ENCODE measurements around the gene LIN52.
"Not testable (repeated sequence)": the region's sequence is repeated elsewhere in the genome, so short reads cannot be mapped to it uniquely, and the experiment has no call there.

The LIN52 gene

DNA sequence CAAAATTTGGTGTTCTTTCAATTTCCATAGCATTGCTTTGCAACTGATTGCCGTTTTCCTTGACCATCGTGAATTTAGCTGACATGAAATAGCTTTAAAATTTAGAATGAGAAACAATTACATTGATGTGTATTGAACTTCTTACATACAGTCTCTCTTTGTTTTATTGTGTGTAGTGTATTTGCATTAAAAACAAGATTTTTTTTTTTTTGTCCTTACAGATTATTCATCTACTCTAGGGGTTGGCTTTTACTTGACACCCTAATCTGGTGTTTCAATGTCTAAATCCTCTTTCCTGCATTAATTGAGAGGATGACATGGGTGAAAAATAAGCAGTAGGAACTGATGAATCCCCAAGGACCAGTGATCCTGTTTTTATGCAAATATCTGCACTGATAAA lies 20.6 kb downstream of the LIN52 start:
- in situ Hi-C loops (cut with HindIII; ENCODE audit: low sequenced_read_pairs): loop anchor here (5.0 kb wide), 1 partner anchor 48 kb away; no protein-coding TSS in a partner anchor

DNA sequence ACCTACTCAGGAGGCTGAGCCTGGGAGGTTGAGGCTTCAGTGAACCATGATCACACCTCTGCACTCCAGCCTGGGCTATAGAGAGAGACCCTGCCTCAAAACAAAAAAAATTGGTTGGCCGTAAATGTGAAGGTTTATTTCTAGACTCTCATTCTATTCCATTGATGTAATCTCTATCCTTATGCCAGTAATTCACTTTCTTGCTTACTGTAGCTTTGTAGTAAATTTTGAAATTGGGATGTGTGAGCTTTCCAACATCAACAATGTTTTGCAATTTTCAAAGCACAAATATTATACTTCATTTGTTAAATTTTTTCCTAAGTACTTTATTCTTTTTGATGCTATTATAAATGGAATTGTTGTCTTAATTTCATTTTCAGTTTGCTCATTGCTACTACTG lies 24.6 kb downstream of the LIN52 start:
- in situ Hi-C loops (cut with HindIII; ENCODE audit: low sequenced_read_pairs): loop anchor here (5.0 kb wide), 1 partner anchor 52 kb away; no protein-coding TSS in a partner anchor

- in situ Hi-C loops (cut with HindIII; ENCODE audit: low sequenced_read_pairs): not testable (repeated sequence)
Observed at GRCh38 chr14:74111395-74112216, 26.9 kb downstream of the LIN52 start.

- in situ Hi-C loops (cut with HindIII; ENCODE audit: low sequenced_read_pairs): not testable (repeated sequence)
Observed at GRCh38 chr14:74125487-74125886, 40.7 kb downstream of the LIN52 start.

DNA sequence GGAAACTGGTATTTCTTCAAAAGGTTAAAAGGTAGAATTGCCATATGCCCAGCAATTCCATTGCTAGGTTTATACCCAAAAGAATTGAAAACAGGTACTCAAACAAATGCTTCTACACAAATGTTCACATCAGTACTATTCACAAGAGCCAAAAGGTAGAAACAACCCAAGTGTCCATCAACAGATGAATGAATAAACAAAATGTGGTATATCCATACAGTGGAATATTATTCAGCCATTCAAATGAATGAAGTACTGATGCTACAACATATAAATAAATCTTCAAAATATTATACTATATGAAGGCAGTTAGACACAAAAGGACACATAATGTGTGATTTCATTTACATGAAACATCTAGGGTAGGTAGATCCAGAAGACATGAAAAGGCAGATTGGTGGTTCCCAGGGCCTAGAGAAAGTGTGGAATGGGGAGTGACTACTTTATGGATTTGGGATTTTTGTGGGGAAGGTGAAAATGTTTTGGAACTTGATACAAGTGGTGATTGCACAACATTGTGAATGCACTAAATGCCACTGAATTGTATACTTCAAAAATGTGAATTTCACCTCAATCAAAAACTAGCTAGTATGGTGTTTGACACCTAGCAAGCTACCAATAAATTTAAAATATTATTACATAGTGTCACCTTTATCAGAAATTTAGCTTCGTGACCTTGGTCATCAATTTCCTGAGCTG lies 41.7 kb downstream of the LIN52 start:
- in situ Hi-C loops (cut with HindIII; ENCODE audit: low sequenced_read_pairs): no loop called here

- in situ Hi-C loops (cut with HindIII; ENCODE audit: low sequenced_read_pairs): no loop called here
Observed at GRCh38 chr14:74127634-74128033, 42.9 kb downstream of the LIN52 start.

GRCh38 chr14:74133833-74134481 lies 49.2 kb downstream of the LIN52 start:
- in situ Hi-C loops (cut with HindIII; ENCODE audit: low sequenced_read_pairs): no loop called here

DNA sequence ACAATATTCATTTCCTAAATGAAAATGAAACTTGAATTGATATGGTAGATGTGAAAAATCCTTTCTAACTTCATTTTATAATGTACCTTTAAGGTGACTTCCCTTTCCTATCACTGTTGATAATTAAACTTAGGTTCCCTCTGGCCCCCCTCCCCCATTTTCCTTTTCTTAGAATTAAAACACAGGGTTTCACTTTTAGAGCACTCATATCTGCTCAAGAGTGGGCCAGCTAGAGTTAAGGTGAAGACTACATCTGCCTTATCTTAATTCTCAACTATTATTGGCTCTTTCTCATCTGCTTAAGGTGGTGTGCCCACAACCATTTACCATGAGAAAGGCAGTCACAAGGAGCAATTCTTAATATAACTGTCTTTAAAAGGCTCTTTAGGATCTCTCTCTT lies 49.7 kb downstream of the LIN52 start:
- in situ Hi-C loops (cut with HindIII; ENCODE audit: low sequenced_read_pairs): no loop called here

GRCh38 chr14:74135426-74135825 lies 50.7 kb downstream of the LIN52 start:
- in situ Hi-C loops (cut with HindIII; ENCODE audit: low sequenced_read_pairs): no loop called here

DNA sequence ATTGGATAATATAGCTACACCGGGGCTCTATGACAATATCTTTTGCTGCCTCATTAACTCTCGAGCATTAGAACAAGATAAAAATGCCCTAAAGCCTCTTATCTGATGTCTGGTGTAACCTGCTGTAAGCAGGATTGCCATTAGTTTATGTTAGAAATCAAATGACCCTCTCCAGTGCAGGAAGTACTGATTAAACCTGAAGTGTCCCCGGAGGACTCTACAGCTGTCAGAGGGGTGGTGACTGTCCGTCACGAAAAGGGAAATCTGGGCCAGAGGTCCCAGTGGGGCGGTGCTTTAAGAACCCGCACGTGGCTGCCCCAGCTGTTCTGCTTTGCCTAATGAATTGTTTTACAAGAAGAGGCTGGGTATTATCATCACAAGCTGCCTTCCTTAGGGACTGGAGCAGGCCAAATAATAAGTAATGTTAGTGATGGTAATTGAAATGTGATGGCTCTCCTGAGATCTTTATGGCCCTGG lies 55.7 kb downstream of the LIN52 start:
- in situ Hi-C loops (cut with HindIII; ENCODE audit: low sequenced_read_pairs): no loop called here

- in situ Hi-C loops (cut with HindIII; ENCODE audit: low sequenced_read_pairs): no loop called here
Observed at GRCh38 chr14:74141703-74142102, 56.9 kb downstream of the LIN52 start.

- in situ Hi-C loops (cut with HindIII; ENCODE audit: low sequenced_read_pairs): no loop called here
Observed at GRCh38 chr14:74142523-74142922, 57.8 kb downstream of the LIN52 start.

- in situ Hi-C loops (cut with HindIII; ENCODE audit: low sequenced_read_pairs): no loop called here
Observed at GRCh38 chr14:74144789-74145188, 60.0 kb downstream of the LIN52 start.

DNA sequence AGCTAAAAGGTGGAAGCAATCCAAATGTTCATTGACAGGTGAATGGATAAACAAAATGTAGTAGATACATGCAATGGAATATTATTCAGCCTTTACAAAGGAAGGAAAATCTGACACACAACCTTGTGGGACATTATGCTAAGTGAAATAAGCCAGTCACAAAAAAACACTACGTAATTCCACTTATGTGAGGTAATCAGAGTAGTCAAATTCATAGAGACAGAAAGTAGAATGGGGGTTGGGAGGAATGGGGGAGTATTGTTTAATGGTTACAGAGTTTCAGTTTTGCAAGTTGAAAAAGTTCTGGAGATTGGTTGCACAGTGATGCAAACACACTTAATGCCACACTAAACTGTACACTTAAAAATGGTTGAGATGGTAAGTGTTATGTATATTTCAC lies 62.8 kb downstream of the LIN52 start:
- in situ Hi-C loops (cut with HindIII; ENCODE audit: low sequenced_read_pairs): no loop called here

- in situ Hi-C loops (cut with HindIII; ENCODE audit: low sequenced_read_pairs): no loop called here
Observed at GRCh38 chr14:74148705-74149104, 63.9 kb downstream of the LIN52 start.

GRCh38 chr14:74155287-74155686 lies 70.5 kb downstream of the LIN52 start:
- in situ Hi-C loops (cut with HindIII; ENCODE audit: low sequenced_read_pairs): no loop called here

DNA sequence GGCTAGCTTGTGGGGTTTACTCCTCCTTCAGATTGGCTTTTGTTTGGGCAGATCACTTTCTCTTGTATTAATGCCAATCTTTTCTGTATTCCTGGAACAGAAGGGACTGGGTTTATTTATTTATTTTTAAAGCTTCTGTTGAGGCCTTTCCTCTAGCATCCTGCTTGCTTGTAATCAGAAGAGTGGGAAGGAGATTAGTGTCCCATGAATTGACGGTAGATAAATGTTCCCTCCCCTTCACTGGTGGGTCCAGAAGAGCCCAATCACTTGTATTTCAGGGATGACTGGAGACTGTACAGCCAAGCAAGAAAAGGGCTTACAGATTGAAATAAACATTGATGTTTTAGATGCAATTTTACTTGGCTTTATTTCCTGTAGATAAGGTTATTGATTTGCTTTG lies 71.0 kb downstream of the LIN52 start:
- in situ Hi-C loops (cut with HindIII; ENCODE audit: low sequenced_read_pairs): no loop called here

DNA sequence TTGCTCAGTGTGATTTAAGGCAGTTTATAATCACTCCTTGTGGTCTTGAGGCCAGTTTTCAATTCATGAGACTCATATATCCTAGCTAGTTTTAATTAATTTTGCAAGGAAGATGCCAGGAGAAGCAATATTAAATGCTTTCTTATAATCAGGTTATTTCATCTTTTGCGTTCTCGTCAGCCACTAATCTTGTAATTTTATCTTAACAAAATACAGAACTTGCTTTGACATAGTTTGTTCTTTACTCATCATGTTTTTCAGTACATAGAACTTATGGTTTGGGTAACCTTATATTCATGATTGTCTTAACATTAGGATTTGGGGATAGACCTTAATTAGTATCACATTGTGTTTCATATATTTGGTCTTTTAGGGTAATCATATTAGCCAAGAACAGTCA lies 76.0 kb downstream of the LIN52 start:
- in situ Hi-C loops (cut with HindIII; ENCODE audit: low sequenced_read_pairs): no loop called here

GRCh38 chr14:74161526-74162158 lies 76.9 kb downstream of the LIN52 start:
- in situ Hi-C loops (cut with HindIII; ENCODE audit: low sequenced_read_pairs): no loop called here

DNA sequence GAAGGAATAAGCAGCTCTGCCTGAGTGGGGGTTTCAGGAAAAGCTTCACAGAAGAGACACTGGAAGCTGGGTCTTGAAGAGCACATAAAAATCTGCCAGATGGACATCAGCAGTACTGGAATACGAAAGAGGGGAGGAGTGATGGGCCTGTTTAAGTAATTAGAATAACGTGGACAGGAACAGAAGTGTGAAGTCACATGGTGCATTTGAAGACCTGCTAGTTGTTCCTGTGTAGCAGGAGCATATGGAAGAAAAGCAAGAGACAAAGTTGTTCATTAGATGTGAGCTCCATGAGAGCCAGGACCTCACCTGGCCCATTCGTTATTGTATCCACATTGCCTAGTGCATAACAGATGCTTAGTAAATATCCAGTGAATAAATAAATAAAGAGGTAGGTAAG lies 85.2 kb downstream of the LIN52 start:
- in situ Hi-C loops (cut with HindIII; ENCODE audit: low sequenced_read_pairs): no loop called here

DNA sequence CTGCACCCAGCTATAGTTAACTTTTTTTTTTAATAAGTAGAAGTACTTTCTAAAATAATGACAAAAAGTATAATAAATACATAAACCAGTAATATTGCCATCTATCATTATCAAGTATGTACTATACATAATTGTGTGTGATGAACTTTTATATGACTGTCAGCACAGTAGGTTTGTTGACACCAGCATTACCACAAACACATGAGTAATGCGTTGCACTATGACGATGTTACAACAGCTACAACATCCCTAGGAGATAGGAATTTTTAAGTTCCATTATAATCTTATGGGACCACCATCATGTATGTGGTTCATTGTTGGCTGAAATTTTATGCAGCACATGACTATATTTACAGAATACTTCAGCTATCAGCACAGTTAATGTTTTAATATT lies 91.6 kb downstream of the LIN52 start:
- in situ Hi-C loops (cut with HindIII; ENCODE audit: low sequenced_read_pairs): no loop called here
